AG09319 (cell line): ENCODE data around the gene ZNRF1.

ENCODE experiments used
- DNase-seq: peaks from one replicate; pipeline ENCODE4 v3.0.0-alpha.2; 2010; ENCODE audit warnings: low read depth; ENCODE audit errors: extremely low read depth
- CTCF ChIP-seq: IDR thresholded peaks from 2 replicates; pipeline ENCODE4 v1.5.1; 2011; ENCODE audit warnings: low read depth, mild to moderate bottlenecking, inconsistent platforms, low read length, moderate library complexity

ZNRF1 gene

GRCh38 chr16:75052481-75053202, 53.8 kb downstream of the ZNRF1 start:
- DNase-seq, result no peak
- TF ChIP-seq CTCF, result no peak

- TF ChIP-seq CTCF, result no peak
- no peak for DNase-seq
Observed at GRCh38 chr16:75053791-75054555, 55.1 kb downstream of the ZNRF1 start.

- DNase-seq, result no peak
- no peak for TF ChIP-seq CTCF
Observed at GRCh38 chr16:75054556-75054947, 55.7 kb downstream of the ZNRF1 start.

GRCh38 chr16:75058806-75059205, 60.0 kb downstream of the ZNRF1 start:
- TF ChIP-seq CTCF, result no peak
- no peak for DNase-seq

GRCh38 chr16:75059411-75059810, 60.6 kb downstream of the ZNRF1 start:
- no peak for TF ChIP-seq CTCF
- no peak for DNase-seq

GRCh38 chr16:75060723-75061122, 61.9 kb downstream of the ZNRF1 start:
- no peak for DNase-seq
- TF ChIP-seq CTCF, result no peak

GRCh38 chr16:75061669-75062068, 62.8 kb downstream of the ZNRF1 start:
- DNase-seq, result no peak
- TF ChIP-seq CTCF, result no peak
